C4-2B (cell line): ENCODE results near the gene LSMEM2.

Experiments
- H3K27ac ChIP-seq: fragments of 450-650 bp; 2 replicates; pipeline ENCODE4 v1.5.1; 2017
- ZFX ChIP-seq: fragments of 450-650 bp; IDR thresholded peaks from 2 replicates; pipeline ENCODE4 v1.6.1; 2017
- TF ChIP-seq, protein P1 (sequence below): fragments of 450-650 bp; conservative IDR thresholded peaks from 2 replicates; pipeline ENCODE4 v1.5.1; 2017; ENCODE audit warnings: mild to moderate bottlenecking

The LSMEM2 gene

DNA sequence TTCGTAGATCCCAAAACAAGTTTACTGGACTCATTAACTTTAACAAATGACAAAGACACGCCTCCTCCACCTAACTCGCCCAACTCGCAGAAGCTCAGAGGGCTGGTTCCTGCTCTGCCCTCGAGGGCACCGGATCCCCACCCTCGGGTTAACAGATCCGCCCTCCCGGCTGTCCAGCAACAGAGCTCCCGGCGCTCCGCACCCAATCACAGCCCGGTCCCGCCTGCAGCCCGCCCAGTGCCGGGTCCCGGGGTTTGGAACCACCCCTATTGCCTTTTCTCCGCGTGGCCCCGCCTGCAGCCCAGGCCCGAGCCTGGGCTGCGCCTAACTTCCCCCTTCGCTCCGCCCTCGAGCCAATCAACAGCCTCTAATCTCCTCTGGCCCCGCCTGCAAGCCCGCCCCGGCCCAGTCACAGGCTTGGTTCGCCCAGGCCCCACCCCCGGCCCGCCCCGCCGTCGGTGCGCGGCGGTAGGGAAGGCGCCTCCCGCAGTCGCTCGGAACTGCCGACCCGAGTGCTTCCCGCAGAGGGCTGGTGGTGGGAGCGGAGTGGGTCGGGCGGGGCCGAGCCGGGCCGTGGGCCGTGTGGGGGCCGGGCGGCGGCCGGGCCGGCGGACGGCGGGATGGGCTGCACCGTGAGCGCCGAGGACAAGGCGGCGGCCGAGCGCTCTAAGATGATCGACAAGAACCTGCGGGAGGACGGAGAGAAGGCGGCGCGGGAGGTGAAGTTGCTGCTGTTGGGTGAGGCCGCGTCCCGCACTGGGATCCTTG, 43.0 kb upstream of the LSMEM2 start, which contains the start of gene GNAI2:
Gene GNAI2, plus strand, starts transcription at position 489 of the 768 bp plus-strand sequence. Its CDS starts 132 bp downstream, at position 621.
- TF ChIP-seq ZFX = no peak
- TF ChIP-seq, protein P1, sequence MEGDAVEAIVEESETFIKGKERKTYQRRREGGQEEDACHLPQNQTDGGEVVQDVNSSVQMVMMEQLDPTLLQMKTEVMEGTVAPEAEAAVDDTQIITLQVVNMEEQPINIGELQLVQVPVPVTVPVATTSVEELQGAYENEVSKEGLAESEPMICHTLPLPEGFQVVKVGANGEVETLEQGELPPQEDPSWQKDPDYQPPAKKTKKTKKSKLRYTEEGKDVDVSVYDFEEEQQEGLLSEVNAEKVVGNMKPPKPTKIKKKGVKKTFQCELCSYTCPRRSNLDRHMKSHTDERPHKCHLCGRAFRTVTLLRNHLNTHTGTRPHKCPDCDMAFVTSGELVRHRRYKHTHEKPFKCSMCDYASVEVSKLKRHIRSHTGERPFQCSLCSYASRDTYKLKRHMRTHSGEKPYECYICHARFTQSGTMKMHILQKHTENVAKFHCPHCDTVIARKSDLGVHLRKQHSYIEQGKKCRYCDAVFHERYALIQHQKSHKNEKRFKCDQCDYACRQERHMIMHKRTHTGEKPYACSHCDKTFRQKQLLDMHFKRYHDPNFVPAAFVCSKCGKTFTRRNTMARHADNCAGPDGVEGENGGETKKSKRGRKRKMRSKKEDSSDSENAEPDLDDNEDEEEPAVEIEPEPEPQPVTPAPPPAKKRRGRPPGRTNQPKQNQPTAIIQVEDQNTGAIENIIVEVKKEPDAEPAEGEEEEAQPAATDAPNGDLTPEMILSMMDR = no peak
- peak within 1 kb of the TSS; percentile 66 for H3K27ac ChIP-seq

DNA sequence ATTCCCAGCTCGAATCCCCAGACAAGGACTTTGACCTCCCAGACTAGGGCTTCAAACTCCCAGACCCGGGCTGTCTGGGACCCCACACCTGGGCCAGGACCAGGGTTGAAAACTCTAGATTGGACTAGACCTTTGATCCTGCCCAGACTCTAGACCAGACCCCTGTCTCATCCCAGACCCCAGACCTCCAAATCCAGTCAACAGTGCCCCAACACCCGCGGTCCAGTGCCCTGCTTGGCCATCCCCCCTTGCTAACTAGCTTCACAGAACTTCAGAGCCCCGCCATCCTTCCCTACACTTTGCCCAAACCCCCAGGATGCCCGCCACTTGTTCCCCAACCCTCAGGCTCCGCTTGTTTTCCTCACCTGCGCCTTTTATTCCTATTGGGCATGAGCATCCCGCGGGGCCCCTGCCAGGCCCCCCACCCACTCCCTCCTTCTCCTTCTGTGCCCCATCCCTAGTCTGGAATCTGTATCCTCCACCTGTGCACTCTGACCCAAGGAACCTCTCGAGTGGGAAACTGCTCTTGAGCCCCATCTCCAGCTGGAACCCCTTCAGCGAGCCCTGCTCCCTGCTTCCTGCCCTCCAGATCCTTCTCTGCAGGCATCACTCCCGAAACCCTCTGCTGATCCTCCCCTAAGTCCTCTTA, 42.3 kb upstream of the LSMEM2 start:
- TF ChIP-seq ZFX = no peak
- TF ChIP-seq, protein P1 = no peak
- H3K27ac ChIP-seq = peak overlapping the region; percentile 53

DNA sequence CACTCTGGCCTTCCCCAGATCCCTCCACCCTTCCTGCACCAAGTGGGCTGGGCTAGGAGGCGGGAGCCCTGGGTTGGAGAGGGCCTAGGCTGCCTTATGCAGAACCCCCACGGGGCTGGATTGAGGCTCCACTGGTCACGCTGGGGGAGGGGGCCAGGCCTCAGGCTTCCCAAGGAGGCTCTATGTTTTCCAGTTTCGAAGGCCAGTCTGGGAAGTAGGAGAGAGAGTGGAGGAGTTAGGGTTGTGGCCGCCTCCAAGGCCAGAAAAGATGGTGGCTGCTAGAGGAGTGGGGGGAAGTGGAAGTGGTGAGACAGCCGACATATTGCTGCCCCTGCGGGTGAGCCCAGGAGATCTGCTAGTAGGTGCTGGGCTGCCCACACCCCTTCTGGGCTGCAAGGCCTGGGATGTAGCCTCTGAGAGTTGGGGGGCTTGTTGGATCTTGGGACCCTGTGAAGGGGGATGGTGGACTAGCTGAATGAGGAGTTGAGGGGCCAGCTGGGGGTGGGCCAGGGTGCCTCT, 41.7 kb upstream of the LSMEM2 start:
- no peak overlapping the region for H3K27ac ChIP-seq
- TF ChIP-seq ZFX = no peak
- TF ChIP-seq, protein P1 = no peak

DNA sequence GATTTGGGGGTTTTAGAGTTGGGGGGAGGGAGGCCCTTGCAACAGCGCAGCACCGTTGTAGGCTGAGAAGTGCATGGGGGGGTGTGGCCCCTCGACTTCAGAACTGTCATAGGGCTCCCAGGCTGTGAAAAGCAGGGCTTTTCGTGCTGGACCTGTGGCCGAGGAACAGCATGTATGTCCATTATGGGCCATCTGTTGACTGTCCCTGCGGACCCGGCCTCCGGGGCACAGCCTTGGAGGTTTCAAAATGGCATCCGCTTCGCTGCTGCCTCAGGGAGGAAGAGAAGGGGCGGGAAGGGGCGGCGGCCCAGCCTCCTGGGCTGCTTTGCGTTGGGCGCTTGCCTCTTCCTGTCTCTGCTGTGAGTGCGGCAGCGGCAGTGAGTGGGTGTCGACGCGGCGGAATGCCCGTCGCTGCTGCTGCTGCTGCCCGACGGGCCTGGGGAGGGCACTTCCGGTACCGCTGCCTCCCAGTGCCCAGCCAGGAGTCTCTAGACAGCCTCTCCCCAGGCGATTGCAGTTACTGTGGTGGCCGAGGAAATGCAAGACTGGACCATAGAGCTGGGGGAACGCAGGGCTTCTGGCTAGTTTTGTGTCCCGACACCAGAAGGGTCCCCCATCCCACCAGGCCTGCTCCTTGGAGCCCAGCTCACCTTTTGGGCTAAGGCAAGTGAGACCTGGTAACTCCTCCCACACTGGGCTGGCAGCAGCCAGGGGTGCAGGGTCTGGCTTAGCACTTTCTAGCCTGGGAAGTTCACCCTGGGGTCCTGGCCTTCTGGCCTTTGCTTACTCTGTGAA, 40.9 kb upstream of the LSMEM2 start:
- no peak overlapping the region for H3K27ac ChIP-seq
- no peak for TF ChIP-seq ZFX

DNA sequence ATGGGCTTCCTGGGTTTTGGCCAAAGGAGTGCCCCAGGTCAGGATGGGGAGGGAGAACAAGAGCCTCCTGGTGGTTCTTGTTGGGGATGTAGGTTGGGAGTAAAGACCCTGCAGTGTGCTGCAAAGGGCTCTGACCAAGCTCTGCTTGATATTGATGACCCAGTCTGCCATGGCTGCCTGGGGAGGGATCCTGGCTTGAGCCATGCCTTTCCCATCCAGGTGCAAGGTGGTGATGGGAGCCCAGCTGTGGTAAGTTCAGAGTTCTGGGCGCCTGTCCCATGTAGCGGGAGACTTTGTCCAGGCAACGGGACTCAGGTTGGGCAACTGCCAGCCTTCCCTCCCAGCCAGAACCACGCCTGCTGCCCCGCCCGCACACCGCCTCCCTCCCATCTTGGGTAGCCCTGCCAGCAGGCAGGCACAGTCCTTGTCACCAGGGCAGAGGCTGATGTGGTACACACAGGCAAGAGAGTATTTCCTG, 40.3 kb upstream of the LSMEM2 start:
- no peak overlapping the region for H3K27ac ChIP-seq
- TF ChIP-seq, protein P1 = no peak
- TF ChIP-seq ZFX = no peak

DNA sequence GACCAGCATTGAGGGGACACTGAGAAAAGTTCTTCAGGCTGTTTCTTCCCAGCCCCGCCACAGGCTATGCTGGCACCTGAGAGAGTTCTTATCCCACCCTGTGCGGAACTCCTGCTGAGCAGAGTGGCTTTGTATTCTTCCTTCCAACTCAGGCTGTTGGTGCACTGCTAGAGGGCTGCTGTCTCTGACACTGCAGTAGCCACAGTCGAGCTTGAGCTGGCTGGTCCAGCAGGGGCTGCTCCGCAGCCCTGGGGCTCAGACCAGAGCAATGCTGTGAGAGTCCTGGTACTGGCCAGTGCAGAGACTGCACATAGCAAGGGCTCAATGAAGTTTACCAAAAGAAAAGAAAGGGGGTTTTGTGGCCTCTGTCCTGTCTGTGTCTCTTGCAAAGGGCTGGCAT, 39.2 kb upstream of the LSMEM2 start:
- TF ChIP-seq, protein P1 = no peak
- no peak for TF ChIP-seq ZFX
- H3K27ac ChIP-seq = no peak overlapping the region

DNA sequence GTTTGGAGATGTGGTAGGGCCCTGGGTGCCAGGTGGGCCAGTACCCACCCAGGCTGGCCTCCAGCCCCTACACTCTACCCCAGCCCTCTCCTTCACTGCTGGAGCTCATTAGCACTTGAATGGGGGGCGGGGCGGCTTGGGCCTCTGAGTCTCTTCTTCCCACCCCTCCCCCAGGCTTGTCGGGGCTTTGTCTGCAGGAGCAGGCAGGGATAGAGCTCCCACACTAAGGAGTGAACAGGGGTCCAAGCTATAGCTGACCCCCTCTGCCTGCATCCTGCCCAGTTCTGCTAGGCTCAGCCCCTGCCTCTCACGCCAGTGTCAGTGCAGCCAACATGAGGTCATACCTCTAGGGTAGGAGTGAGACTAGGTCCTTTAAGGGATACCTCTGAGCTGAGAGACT, 37.7 kb upstream of the LSMEM2 start:
- H3K27ac ChIP-seq = no peak overlapping the region
- no peak for TF ChIP-seq ZFX
- TF ChIP-seq, protein P1 = no peak
